ENCODE results near the gene CDH6.

The CDH6 gene

GRCh38 chr5:31377274-31377946 lies 183.9 kb downstream of the CDH6 start:
- Histone ChIP-seq H3K4me1 (no peaks in the 10 kb centered on the region), H3K4me3 (ENCODE audit: low read depth, low read length) (no peak overlapping the region), H3K27me3 (ENCODE audit: control insufficient read depth, insufficient read depth, low read length) (no peaks in the 10 kb centered on the region), H3K9me3 (ENCODE audit: control insufficient read depth, low read length) (no peaks in the 10 kb centered on the region), H2AFZ (no peak overlapping the region), H3K27ac (no peak overlapping the region), H3K79me2 (no peaks in the 10 kb centered on the region), H3K36me3 (ENCODE audit: control insufficient read depth, insufficient read depth, low read length) (no peaks in the 10 kb centered on the region), H3K9ac (no peak overlapping the region), H3K4me2 (ENCODE audit: low read length) (no peak overlapping the region)
- no peak for TF ChIP-seq CTCF (IDR thresholded peaks at IDR 0.05)

- Histone ChIP-seq H3K4me2 (ENCODE audit: low read length) (no peak overlapping the region), H3K4me1 (no peaks in the 10 kb centered on the region), H3K27me3 (ENCODE audit: control insufficient read depth, insufficient read depth, low read length) (no peaks in the 10 kb centered on the region), H3K9ac (no peak overlapping the region), H3K27ac (no peak overlapping the region), H3K9me3 (ENCODE audit: control insufficient read depth, low read length) (no peaks in the 10 kb centered on the region), H3K4me3 (ENCODE audit: low read depth, low read length) (no peak overlapping the region), H3K36me3 (ENCODE audit: control insufficient read depth, insufficient read depth, low read length) (no peaks in the 10 kb centered on the region), H3K79me2 (no peaks in the 10 kb centered on the region), H2AFZ (no peak overlapping the region)
- TF ChIP-seq CTCF (IDR thresholded peaks at IDR 0.05), result no peak
Observed at GRCh38 chr5:31378136-31378535, 184.7 kb downstream of the CDH6 start.

All from parathyroid adenoma (tissue), 2 donors.